Ramos (cell line): Measurements from ENCODE around the gene RAB22A.

Source experiments
- in situ Hi-C: fragments of 300-500 bp; cut with MboI; formaldehyde crosslinking; loops from one replicate; pipeline ENCODE4 v1.14.3; 2022; ENCODE audit warnings: low sequenced_read_pairs; ENCODE audit not compliant: unreplicated experiment

RAB22A gene

DNA sequence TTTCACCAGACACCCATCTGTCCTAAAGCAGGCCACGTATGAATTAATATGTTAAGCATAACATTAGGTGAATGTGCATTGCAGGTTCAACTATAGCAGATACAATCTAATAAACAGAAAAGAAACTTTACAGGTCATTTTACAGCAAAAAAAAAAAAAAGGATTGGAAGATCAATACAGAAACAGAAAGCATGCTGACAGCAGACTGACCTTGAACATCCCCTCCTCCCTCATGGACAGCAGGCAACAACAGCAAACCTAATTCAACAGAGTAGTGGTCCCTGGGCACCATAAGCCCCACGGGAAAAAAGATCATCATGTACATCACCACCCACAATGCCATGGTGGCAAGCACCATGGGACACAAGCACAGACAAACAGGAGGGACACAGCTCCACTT lies 12.1 kb upstream of the RAB22A start:
- in situ Hi-C loops = no loop called here

DNA sequence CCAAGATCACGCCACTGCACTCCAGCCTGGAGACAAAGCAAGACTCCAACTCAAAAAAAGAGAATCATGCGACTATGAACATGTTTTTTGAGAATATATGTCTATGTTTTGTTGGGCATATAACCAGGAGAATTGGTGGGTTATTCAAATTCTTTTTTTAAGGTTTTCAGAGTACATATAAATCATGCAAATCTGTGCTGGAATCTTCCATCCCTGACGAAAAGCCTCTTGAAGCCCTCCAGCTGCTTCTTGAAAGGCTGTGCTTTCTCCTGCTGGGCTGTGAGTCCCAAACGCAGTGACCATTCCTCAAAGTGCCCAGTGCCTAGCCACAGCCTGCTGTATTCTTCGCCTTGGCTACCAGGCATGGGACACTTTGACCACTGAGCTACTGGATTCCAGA lies 9.2 kb upstream of the RAB22A start:
- in situ Hi-C loops = no loop called here

DNA sequence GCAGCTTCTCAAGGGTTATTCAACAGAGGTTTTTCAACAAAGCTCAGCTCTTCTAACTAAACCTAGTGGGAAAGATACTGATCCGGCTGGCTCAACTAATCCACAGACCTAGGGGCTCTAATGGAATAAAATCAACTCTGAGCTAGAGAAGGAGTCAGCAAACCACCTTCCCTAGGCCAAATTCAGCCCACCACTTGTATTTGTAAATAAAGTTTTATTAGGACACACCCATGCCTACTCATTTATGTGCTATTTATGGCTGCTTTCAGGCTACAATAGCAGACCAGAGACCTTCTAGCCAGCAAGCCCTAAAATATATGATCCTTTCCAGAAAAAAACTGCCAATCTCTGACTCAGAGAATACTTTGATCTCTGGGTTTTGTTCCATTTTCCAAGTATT lies 6.0 kb upstream of the RAB22A start:
- in situ Hi-C loops = no loop called here

DNA sequence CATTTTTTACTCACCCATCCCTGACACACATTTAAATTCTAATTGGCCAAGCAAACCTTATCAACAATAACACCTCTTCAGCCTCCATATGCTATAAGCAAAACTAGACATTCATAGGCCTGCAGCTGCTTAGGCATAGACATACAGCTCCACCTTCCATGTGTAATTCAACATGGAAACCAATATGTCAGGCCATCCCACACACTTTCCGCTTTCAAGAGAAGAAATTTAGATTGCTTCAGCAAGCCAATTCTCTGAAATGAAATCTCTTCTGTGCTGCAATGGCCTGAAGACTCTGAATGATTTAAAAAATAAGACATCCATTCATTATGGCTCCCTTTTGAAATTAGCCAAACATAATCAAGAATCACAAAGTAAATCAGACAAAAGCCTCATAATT lies 4.5 kb upstream of the RAB22A start:
- in situ Hi-C loops = no loop called here

DNA sequence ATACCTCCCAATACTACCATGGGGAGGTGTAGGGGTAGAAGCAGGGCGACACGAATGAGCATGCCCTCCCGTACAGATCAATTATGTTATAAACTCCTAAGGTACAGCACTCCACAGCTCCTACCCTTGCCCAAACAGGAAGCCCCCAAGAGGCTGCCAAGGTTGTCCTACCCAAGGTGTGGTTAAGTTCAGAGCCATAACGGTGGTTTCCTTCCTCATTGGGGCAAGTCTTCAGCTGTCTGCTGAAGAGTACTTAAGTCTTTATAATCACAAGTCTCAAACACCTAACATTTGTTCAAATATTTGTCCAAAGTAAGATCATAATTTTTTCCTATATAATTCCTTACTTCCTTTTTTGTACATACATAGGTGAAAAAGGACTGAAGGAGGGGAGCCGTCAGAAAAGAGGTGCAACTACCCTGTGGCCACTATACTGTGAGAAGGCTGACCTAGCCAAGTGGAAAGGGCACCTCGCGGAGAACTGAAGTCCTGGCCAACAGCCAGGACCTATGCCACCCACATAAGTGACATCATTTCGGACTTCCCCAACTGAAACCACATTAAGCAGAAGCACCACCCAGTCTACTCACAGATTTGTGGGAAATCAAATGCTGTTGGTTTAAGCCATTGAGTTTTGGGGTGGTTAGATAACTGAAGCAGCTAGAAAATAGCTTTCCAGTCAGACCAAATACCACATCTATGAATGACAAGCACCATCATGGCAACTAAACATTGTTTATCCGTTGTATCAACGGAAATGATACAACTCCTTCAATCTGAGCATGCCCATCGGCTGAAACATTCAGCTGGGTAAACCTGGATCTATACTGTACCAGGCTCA lies 2.9 kb upstream of the RAB22A start:
- in situ Hi-C loops = no loop called here

DNA sequence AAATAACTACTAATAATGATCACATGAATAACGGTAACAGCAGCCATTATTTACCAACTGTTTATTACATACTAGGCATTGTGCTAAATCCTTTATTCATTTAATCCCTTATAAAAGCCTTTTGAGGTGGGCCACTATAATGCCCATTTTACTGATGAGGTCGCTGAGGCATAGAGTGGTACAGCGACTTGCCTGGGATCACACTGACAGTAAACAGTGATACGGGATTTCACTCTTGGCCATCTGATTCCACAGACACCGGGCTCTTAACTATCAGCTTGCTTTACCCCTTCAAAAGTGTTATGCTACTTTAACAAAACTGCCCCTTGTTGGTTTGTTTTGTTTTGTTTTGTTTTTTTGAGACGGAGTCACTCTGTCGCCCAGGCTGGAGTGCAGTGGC lies 2.2 kb upstream of the RAB22A start:
- in situ Hi-C loops = no loop called here

DNA sequence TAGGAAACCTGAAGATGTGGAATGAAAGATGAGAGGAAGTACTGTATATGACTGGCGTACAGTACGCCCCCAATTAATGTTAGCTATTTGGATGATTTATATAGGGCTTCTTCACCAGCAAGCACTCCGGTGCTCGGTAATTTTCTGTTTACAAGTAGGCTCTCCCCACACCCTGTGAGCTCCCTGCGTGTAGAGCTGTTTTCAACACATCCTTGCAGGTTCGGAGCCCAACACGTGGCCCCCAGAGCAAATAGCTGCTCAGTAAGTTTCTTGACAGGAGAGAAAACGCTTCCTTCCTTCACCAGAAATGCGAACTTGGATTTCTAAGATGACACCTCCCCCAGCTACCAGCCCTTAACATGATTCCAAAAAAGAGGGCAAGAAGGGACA lies 1.2 kb upstream of the RAB22A start:
- in situ Hi-C loops = no loop called here

DNA sequence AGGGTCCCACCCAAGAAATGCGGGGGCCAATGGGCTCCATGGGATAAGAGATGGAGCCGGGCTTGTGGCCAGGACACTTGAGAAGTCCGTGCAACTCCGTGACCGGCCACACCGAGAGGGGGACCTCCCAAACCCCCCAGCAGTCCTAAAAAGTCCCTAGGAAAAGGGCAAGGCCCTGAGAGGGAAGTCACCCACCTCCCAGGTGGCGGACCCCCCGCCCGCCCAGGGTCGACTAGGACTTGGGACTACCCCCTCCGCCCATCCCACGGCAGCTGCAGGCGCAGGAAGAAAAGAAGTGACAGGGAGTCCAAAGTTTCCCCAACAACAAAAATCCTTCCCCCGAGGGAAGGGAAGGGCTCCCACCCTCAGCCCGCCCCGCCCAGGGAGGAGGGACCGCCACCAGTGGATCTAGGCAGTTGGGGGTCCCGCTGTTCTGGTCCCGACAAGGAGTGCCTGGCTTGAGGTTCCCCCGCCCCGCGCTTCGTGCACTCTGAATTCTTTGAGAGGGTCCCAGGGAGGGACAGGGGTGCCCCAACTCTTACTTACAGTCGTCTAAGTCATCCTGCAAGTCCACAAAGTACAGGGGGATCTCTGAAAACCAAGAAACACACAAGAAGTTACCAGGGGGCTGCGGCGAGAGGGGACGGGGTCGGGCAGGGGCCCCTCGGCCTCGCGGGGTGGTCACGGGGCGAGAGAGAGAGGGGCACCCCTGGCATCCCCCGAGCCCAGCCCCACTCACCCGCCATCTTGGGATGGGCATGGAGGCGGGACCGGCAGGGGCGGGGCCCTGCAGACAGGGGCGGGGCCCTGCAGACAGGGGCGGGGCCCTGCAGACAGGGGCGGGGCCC lies 611 bp upstream of the RAB22A start:
- in situ Hi-C loops = no loop called here

DNA sequence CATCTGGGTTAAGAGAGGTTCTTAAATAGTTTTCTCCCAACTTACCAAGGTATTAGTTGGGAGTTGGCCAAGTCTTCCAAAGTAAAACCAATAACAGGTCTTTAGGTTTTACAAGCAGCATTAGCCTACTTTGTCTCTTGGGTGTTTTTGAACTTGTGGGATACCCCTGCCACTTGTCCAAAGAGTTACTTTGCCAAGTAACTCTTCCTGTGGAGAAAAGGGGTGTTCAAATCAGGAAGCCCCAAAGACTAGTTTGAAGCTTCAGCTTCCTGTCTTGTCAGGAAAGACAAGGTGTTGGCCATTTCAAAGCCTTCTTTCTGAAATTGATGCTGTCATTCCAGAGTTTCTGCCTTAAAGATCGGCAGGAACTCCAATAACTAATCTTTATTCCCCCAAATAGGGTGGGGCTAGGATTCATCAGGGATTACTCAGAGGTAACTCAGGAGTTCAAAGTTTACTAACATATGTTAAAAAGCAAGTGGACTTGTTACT lies 822 bp downstream of the RAB22A start:
- in situ Hi-C loops = no loop called here

DNA sequence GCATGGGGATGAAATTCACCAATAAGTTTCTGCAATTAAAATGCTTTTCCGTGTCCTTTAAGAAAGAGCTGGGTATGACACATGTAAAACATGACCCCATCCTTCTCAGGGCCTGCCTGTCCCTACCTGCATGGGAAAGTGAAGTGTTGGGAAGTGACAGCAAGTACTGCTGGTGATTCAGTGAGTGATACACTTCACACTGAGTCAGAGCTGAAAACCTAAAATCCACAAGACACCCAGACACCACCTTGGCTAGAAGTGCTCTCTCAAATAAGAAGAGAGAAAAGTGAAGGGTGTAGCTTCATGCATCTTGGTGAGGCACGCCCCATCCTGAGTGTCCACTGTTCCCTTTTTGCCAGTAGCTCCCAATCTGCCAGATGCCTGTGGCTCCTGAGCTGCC lies 3.3 kb downstream of the RAB22A start:
- in situ Hi-C loops = no loop called here

DNA sequence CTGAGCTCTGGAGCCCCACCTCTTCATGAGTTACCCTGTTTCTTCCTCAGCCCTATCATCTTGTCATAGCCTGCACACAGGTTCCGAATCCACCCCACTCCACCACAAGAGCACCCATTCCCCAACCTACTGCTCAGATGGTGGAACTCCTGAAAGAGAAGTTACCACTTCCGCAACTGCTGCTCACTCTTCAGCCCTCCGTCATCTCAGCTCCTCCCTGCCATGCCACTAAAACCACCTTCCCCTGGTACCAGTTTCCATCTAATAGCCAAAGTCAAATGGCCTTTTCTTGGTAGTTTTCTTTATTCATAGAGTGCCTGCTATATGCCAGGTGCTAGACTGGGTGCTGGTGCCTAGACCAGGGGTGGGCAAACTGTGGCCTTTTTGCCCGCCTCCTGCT lies 3.9 kb downstream of the RAB22A start:
- in situ Hi-C loops = no loop called here

DNA sequence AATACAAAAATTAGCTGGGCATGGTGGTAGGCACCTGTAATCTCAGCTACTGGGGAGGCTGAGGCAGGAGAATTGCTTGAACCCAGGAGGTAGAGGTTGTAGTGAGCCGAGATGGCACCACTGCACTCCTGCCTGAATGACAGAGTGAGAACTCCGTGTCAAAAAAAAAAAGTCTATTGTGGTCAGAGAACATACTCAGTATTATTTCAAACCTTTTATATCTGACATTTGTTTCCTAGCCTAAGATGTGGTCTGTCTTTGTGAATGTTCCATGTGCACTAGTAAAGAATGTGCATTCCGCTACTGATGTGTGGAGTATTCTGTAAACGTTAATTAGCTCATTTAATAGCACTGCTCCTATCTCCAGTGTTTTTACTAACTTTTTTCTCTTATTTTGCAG lies 11.7 kb downstream of the RAB22A start:
- in situ Hi-C loops = no loop called here

DNA sequence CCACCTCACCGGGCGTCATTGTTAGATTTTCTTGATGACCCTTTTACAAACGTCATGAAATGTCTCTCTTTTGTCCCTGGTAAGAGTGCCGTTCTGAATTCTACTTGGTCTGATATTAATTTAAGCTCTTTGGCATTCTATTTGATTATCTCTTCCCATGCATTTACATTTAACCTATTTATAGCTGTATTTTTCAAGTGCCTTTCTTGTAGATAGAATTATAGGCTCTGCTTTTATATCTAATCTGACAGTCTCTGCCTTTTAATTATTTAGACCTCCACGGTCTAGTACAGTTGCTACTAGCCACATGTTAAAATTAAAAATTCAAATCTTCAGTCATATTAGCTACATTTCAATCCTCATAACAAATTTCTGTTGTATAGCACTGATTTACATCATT lies 12.6 kb downstream of the RAB22A start:
- in situ Hi-C loops = no loop called here

DNA sequence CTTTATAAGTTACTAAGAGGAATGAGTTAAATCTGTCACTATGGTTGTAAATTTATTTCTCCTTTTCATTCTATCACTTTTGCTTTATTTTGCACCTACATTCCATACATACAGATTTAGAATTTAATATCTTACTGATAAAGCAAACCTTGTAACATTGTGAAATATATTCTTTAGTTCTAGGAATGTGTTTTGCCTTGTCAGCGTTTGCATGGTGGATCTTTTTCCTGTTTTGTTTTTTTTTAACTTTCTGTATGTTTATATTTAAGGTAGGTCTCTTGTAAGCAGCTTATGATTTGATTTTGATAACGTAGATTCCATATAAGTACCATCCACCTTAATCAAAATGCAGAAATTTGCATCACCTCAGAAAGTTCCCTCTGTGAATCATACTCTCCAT lies 16.4 kb downstream of the RAB22A start:
- in situ Hi-C loops = no loop called here

DNA sequence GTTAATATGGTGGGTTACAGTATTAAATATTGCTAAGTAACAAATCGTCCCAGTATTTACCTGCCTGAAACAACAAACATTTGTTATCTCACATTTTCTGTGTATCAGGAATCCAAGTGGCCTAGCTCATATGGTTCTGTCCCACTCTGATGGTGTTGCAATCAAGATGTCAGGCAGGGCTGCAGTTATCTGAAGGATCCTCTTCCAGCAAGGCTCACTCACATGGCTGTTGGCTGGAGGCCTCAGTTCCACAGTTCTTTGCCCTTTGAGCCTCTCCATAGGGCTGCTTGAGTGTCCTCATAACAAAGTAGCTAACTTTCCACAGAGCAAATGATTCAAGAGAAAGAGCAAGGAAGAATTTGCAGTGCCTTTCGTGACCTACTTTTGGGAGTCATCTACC lies 17.7 kb downstream of the RAB22A start:
- in situ Hi-C loops = no loop called here

DNA sequence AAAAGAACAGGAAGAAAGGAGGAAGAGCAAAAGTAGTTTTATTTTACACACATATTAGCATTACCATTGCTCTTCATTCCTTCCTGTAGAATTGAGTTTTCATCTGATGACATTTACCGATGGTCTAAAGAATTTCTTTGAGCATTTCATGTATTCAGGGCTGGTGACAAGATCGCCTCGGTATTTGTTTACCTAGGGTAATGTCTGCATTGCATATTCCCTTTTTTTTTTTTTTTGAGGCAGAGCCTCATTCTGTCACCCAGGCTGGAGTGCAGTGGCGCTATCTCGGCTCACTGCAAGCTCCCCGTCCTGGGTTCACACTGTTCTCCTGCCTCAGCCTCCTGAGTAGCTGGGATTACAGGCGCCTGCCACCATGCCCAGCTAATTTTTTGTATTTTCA lies 19.3 kb downstream of the RAB22A start:
- in situ Hi-C loops = no loop called here

DNA sequence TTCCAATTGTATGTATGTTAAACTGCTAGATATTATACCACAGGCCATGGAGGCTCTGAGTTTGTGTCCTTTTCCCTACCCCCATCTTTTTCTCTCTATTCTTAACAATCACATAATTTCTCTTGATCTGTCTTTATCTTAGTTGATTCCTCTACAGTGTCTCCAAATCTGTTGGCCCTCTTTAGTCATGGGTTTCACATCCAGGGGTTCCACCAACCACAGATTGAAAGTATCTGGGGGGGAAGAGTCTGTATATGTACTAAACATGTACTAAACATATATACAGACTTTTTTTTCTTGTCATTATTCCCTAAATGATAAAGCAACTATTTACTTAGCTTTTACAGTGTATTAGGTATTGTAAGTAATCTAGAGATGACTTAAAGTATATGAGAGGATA lies 20.2 kb downstream of the RAB22A start:
- in situ Hi-C loops = no loop called here

DNA sequence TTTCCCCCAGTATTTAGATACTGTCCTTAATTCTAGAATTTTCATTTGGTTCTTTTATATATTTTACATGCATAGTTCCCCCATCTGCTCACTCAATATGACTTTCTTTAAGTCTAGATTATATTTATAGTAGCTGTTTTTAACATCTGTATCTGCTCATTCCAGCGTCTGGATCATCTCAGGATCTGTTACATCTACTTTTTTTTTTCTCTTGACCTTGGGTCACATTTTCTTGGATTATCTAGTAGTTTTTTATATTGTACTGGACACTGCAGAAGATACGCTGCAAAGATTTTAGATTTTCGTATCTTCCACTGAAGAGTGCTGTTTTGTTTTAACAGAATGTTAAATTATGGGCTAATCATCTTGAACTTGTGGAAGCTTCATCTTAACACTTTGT lies 20.7 kb downstream of the RAB22A start:
- in situ Hi-C loops = no loop called here

DNA sequence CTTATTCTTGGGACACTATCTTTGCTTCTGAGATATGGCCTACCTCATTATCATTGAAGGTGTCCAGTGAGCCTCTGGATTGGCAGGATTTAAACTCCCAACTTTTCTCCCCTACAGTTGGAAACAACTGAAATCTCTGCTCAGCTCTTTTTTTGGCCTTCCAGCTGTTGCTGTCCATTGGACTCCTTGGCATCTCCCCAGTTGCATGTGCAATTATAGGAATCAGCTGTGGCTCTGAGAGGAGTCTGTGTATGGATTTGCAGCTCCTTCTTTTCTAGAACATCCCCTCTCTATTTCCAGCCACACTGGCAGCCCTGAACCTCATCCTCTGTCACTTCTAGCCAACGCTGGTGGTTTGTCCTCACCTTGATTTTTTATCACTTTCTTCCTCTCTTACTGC lies 21.2 kb downstream of the RAB22A start:
- in situ Hi-C loops = no loop called here

DNA sequence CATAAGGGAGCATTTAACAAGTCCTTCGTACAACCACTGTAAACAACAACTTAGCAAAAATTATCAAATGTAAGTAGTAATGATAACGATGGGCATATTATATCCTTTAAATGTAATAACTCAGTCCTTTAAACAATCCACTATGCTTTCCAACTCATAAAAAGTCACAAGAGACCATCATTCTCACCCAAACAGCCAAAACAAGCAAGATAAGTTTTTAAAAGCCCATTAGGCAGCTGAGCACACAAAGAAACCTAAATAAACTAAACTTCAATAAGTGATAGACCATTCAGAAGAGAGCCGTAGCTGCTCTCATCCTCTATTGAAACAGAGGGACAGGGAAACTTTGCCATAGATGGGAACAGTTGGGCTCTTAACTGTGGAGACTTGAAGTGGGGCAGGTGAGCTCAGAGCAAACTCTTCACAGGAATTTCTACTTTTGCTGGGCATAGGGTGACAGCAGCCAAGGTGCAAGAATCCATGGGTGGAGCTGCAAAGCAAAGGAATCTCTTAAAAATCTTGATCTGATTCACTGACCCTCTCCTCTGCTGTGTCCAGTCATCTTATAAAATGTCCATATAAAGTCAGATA lies 22.5 kb downstream of the RAB22A start:
- in situ Hi-C loops = no loop called here

DNA sequence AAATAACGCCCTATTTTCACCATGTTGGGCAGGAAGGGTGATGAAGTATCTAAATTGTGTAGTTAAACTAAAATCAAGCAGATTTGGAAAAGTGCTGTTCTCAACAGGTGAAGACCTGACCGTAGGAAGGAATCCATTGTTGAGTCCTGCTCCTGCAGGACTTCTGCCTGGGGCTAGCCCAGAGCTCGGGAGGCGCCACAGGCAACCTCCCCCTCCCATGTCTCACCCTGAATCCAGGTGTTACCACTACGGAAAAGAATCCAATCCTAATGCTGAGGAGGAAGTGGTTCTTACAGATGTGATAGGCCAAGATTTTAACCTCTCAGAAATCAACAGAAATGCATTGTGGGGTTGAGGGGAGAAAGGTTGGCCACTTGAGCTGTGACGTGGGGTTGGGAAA lies 30.2 kb downstream of the RAB22A start:
- in situ Hi-C loops = no loop called here
